ENCODE measurements around the gene SYTL2.
"Not testable (repeated sequence)": the region's sequence is repeated elsewhere in the genome, so short reads cannot be mapped to it uniquely, and the experiment has no call there.

DNA sequence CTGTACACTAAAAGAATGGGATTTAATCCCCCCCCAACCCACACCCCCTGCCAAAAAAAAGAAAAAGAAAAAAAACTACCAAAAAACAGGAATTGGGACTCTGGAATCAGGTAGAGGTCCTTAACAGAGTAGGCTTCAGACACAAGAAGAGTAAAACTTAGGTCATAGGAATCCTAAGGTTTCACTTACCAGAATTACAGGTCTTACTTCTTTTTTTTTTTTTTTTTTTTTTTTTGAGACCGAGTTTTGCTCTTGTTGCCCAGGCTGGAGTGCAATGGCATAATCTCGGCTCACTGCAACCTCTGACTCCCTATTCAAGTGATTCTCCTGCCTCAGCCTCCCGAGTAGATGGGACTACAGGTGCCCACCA lies 33.4 kb downstream of the SYTL2 start:
- TF ChIP-seq, protein P1, sequence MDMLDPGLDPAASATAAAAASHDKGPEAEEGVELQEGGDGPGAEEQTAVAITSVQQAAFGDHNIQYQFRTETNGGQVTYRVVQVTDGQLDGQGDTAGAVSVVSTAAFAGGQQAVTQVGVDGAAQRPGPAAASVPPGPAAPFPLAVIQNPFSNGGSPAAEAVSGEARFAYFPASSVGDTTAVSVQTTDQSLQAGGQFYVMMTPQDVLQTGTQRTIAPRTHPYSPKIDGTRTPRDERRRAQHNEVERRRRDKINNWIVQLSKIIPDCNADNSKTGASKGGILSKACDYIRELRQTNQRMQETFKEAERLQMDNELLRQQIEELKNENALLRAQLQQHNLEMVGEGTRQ (IDR thresholded peaks at IDR 0.05; ENCODE audit: borderline replicate concordance, low read depth, low read length): not testable (repeated sequence)
- TF ChIP-seq, protein P2, sequence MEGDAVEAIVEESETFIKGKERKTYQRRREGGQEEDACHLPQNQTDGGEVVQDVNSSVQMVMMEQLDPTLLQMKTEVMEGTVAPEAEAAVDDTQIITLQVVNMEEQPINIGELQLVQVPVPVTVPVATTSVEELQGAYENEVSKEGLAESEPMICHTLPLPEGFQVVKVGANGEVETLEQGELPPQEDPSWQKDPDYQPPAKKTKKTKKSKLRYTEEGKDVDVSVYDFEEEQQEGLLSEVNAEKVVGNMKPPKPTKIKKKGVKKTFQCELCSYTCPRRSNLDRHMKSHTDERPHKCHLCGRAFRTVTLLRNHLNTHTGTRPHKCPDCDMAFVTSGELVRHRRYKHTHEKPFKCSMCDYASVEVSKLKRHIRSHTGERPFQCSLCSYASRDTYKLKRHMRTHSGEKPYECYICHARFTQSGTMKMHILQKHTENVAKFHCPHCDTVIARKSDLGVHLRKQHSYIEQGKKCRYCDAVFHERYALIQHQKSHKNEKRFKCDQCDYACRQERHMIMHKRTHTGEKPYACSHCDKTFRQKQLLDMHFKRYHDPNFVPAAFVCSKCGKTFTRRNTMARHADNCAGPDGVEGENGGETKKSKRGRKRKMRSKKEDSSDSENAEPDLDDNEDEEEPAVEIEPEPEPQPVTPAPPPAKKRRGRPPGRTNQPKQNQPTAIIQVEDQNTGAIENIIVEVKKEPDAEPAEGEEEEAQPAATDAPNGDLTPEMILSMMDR (IDR thresholded peaks at IDR 0.05): not testable (repeated sequence)

Measured in SK-N-SH (cell line).